H1 (cell line): Measurements from ENCODE around the gene CWH43. TPM values are rescaled to one million over a fixed set of nuclear protein-coding genes. Genes with fewer than 3 reads are reported as not detected.

ENCODE experiments used
- CTCF ChIA-PET: fragments of 300-600 bp; sonication (Branson Sonifier 250); formaldehyde crosslinking; loops from one replicate; lab custom pipeline; 2021; ENCODE audit not compliant: partially characterized antibody; lab: Charles Lee
- POLR2A ChIA-PET: fragments of 300-600 bp; sonication (Branson Sonifier 250); formaldehyde crosslinking; loops from one replicate; lab custom pipeline; 2021; ENCODE audit warnings: inconsistent platforms; ENCODE audit not compliant: partially characterized antibody; lab: Charles Lee
- DNase-seq, 2 experiments: peaks; one replicate each; pipeline versions ENCODE4 v3.0.0 to v3.0.0-alpha.2; 2010 to 2022; ENCODE audit warnings: low spot score in 2 of 2, low read depth in 1 of 2, mixed read lengths in 1 of 2
- FAIRE-seq: peaks from 2 replicates; lab custom pipeline; 2011; peaks lifted over from hg19 to GRCh38; lab: Jason Lieb, UNC
- H2AFZ ChIP-seq: 2 replicates; pipeline ENCODE4 v1.8.1; 2012; ENCODE audit warnings: low read length, inconsistent platforms
- H2AK5ac ChIP-seq: 2 replicates; pipeline ENCODE4 v1.6.1; 2013; ENCODE audit warnings: low read depth, low read length
- H2BK120ac ChIP-seq: replicated peaks from 2 replicates; pipeline ENCODE3; 2013; ENCODE audit warnings: low read depth, low read length, inconsistent platforms
- H2BK12ac ChIP-seq: 2 replicates; pipeline ENCODE4 v1.6.1; 2013; ENCODE audit warnings: low read depth, low read length
- H2BK15ac ChIP-seq: 2 replicates; pipeline ENCODE4 v1.6.1; 2013; ENCODE audit warnings: low read length
- H2BK20ac ChIP-seq: 2 replicates; pipeline ENCODE4 v1.6.1; 2013; ENCODE audit warnings: low read length
- H2BK5ac ChIP-seq: 2 replicates; pipeline ENCODE4 v1.6.1; 2013; ENCODE audit warnings: low read depth, low read length
- H3K14ac ChIP-seq: 2 replicates; pipeline ENCODE4 v1.6.1; 2013; ENCODE audit warnings: inconsistent platforms; ENCODE audit not compliant: insufficient read length
- H3K18ac ChIP-seq: 2 replicates; pipeline ENCODE4 v1.6.1; 2013; ENCODE audit warnings: low read length; ENCODE audit errors: extremely low read depth
- H3K23ac ChIP-seq: 2 replicates; pipeline ENCODE4 v1.6.1; 2013; ENCODE audit warnings: inconsistent platforms; ENCODE audit not compliant: insufficient read length
- H3K23me2 ChIP-seq: 2 replicates; pipeline ENCODE4 v1.6.1; 2013; ENCODE audit warnings: low read depth, low read length
- H3K27ac ChIP-seq: 2 replicates; pipeline ENCODE4 v1.6.1; 2011; ENCODE audit warnings: low read depth, low read length, inconsistent platforms
- H3K27me3 ChIP-seq, 4 experiments: replicated peaks in 1 of 4; 1 replicate in 1 of 4; 2 replicates in 3 of 4; pipeline versions ENCODE4 v1.6.1 to v1.8.1; 2011 to 2013; ENCODE audit warnings: low read length in 3 of 4, mild to moderate bottlenecking in 3 of 4, inconsistent platforms in 2 of 4, mixed read lengths in 2 of 4, moderate library complexity in 1 of 4; ENCODE audit not compliant: control insufficient read depth in 3 of 4, insufficient read depth in 3 of 4; ENCODE audit errors: extremely low read depth in 1 of 4
- H3K36me3 ChIP-seq, 4 experiments: 2 replicates each; pipeline versions ENCODE4 v1.6.1 to v1.8.1; 2011 to 2013; ENCODE audit warnings: mild to moderate bottlenecking in 4 of 4, low read length in 3 of 4, moderate library complexity in 2 of 4, control low read depth in 1 of 4, inconsistent platforms in 1 of 4; ENCODE audit not compliant: insufficient read depth in 4 of 4, control insufficient read depth in 2 of 4
- H3K4ac ChIP-seq: replicated peaks from 2 replicates; pipeline ENCODE3; 2013; ENCODE audit warnings: low read length, low read depth, mixed read lengths, inconsistent platforms; ENCODE audit not compliant: insufficient read length
- H3K4me1 ChIP-seq, 4 experiments: replicated peaks in 1 of 4; 1 replicate in 1 of 4; 2 replicates in 3 of 4; pipeline versions ENCODE4 v1.6.1 to v1.8.1; 2011 to 2013; ENCODE audit warnings: low read length in 3 of 4, inconsistent platforms in 2 of 4, mixed read lengths in 1 of 4; ENCODE audit not compliant: insufficient read depth in 4 of 4, control insufficient read depth in 3 of 4
- H3K4me2 ChIP-seq, 2 experiments: 2 replicates each; pipeline versions ENCODE4 v1.6.1 to v1.8.1; 2011 to 2013; ENCODE audit warnings: low read depth in 2 of 2, low read length in 2 of 2, control low read depth in 1 of 2, inconsistent platforms in 1 of 2, mild to moderate bottlenecking in 1 of 2; ENCODE audit not compliant: insufficient read depth in 1 of 2
- H3K4me3 ChIP-seq, 4 experiments: fragments of 200-600, 300-600 bp in 1 of 4; sonication (generic), shearing (Covaris generic), sonication (Bioruptor Twin) in 1 of 4; 2 replicates each; pipeline versions ENCODE4 v1.5.1 to v1.8.1; 2011 to 2016; ENCODE audit warnings: low read length in 4 of 4, low read depth in 3 of 4, control low read depth in 2 of 4, inconsistent platforms in 2 of 4, mild to moderate bottlenecking in 2 of 4, mixed read lengths in 1 of 4, moderate library complexity in 1 of 4; ENCODE audit not compliant: insufficient read depth in 2 of 4; ENCODE audit errors: extremely low read depth in 1 of 4
- H3K56ac ChIP-seq: replicated peaks from 2 replicates; pipeline ENCODE3; 2013; ENCODE audit warnings: low read depth, mild to moderate bottlenecking, mixed read lengths, low read length, inconsistent platforms; ENCODE audit not compliant: insufficient read length
- H3K79me1 ChIP-seq: 2 replicates; pipeline ENCODE4 v1.6.1; 2013; ENCODE audit warnings: low read depth, low read length, control low read depth
- H3K79me2 ChIP-seq, 2 experiments: 2 replicates each; pipeline versions ENCODE4 v1.6.1 to v1.8.1; 2012 to 2013; ENCODE audit warnings: low read length in 2 of 2, mild to moderate bottlenecking in 2 of 2, inconsistent platforms in 1 of 2; ENCODE audit not compliant: insufficient read depth in 2 of 2, control insufficient read depth in 1 of 2
- H3K9ac ChIP-seq, 4 experiments: replicated peaks in 1 of 4; 1 replicate in 1 of 4; 2 replicates in 3 of 4; pipeline versions ENCODE4 v1.6.1 to v1.8.1; 2011 to 2013; ENCODE audit warnings: low read depth in 3 of 4, low read length in 3 of 4, control low read depth in 2 of 4, mild to moderate bottlenecking in 2 of 4, moderate library complexity in 2 of 4, inconsistent platforms in 1 of 4; ENCODE audit errors: extremely low read depth in 1 of 4
- H3K9me3 ChIP-seq, 2 experiments: 2 replicates each; pipeline versions ENCODE4 v1.6.1 to v1.8.1; 2012 to 2013; ENCODE audit warnings: mild to moderate bottlenecking in 2 of 2, moderate library complexity in 2 of 2, control low read depth in 1 of 2, inconsistent platforms in 1 of 2, low read depth in 1 of 2, low read length in 1 of 2, mixed read lengths in 1 of 2; ENCODE audit not compliant: insufficient read depth in 2 of 2
- H4K20me1 ChIP-seq, 2 experiments: replicated peaks in 1 of 2; 2 replicates each; pipeline versions ENCODE3 to v1.8.1; 2011 to 2013; ENCODE audit warnings: inconsistent platforms in 2 of 2, low read length in 2 of 2, mild to moderate bottlenecking in 1 of 2; ENCODE audit not compliant: insufficient read depth in 2 of 2, control insufficient read depth in 1 of 2
- H4K5ac ChIP-seq: 2 replicates; pipeline ENCODE4 v1.6.1; 2013; ENCODE audit warnings: low read length, low read depth, mixed read lengths, inconsistent platforms; ENCODE audit not compliant: insufficient read length
- H4K8ac ChIP-seq: 2 replicates; pipeline ENCODE4 v1.8.0; 2013; ENCODE audit warnings: mild to moderate bottlenecking, moderate library complexity, low read length, inconsistent platforms; ENCODE audit not compliant: insufficient read depth; ENCODE audit errors: extremely low read depth
- H4K91ac ChIP-seq: replicated peaks from 2 replicates; pipeline ENCODE3; 2013; ENCODE audit warnings: low read length, mixed read lengths, inconsistent platforms; ENCODE audit not compliant: insufficient read length
- BACH1 ChIP-seq: IDR thresholded peaks from 2 replicates; pipeline ENCODE4 v1.6.1; 2012; ENCODE audit warnings: low read length, improper control_type of control experiment
- BCL11A ChIP-seq, 2 experiments: IDR thresholded peaks; one replicate each; pipeline ENCODE4 v1.6.1; 2011; ENCODE audit warnings: low read depth in 2 of 2, low read length in 2 of 2, mild to moderate bottlenecking in 2 of 2
- MAFK ChIP-seq: IDR thresholded peaks from 2 replicates; pipeline ENCODE4 v1.6.1; 2012; ENCODE audit warnings: low read depth, mild to moderate bottlenecking, improper control_type of control experiment, low read length
- POLR2AphosphoS5 ChIP-seq: IDR thresholded peaks from 2 replicates; pipeline ENCODE4 v1.6.1; 2011; ENCODE audit warnings: low read depth, low read length
- RAD21 ChIP-seq, 2 experiments: IDR thresholded peaks in 1 of 2; conservative IDR thresholded peaks in 1 of 2; 2 replicates each; pipeline ENCODE4 v1.6.1; 2011; ENCODE audit warnings: low read depth in 2 of 2, low read length in 2 of 2, improper control_type of control experiment in 1 of 2, inconsistent platforms in 1 of 2, mild to moderate bottlenecking in 1 of 2, moderate library complexity in 1 of 2
- ZNF274 ChIP-seq: IDR thresholded peaks from 2 replicates; pipeline ENCODE4 v1.7.0; 2012; ENCODE audit warnings: low read length, borderline replicate concordance; ENCODE audit errors: extremely low read depth
- WGBS, 2 experiments: shearing (Covaris generic) in 1 of 2; methylation state at CpG; one replicate each; pipeline versions ENCODE4 v1.1.6 to v1.1.7; 2013 to 2015; ENCODE audit warnings: low lambda C conversion rate in 2 of 2, mixed read lengths in 2 of 2, inconsistent platforms in 1 of 2, low coverage in 1 of 2, missing lambda C conversion rate in 1 of 2; ENCODE audit not compliant: insufficient replicate concordance in 2 of 2, insufficient coverage in 1 of 2, insufficient read length in 1 of 2; ENCODE audit errors: extremely low coverage in 1 of 2, missing lambda C conversion rate in 1 of 2; 5-methylcytosine and 5-hydroxymethylcytosine counted together
- polyA plus RNA-seq, 7 experiments: library from polyadenylated mRNA; depleted of rRNA in 3 of 7; stranded (reverse) in 5 of 7; unstranded in 2 of 7; fragments of >200 nt in 5 of 7; fragments of 200-250 nt in 2 of 7; gene quantifications; 1 replicate in 5 of 7; 2 replicates in 1 of 7; 4 replicates in 1 of 7; pipeline versions ENCODE4 v1.2.1 to v1.2.3, GENCODE V29; 2011 to 2013; ENCODE audit warnings: missing spikeins in 2 of 7, mixed read lengths in 2 of 7
- total RNA-seq: library from RNA; stranded (reverse); fragmentation: NEBNext Ultra II Directional; extraction: Animal tissue kit (Norgen Biotek cat#: 25700); gene quantifications from 2 replicates; pipeline ENCODE4 v1.2.1, GENCODE V29; 2021
- TF ChIP-seq, protein P1 (sequence below): IDR thresholded peaks from 2 replicates; pipeline ENCODE4 v1.6.1; 2011; ENCODE audit warnings: low read length, improper control_type of control experiment
- TF ChIP-seq, protein P2 (sequence below), 3 experiments: IDR thresholded peaks; 1 replicate in 2 of 3; 2 replicates in 1 of 3; pipeline versions ENCODE4 v1.5.1 to v1.6.1; 2011; ENCODE audit warnings: low read length in 3 of 3, mild to moderate bottlenecking in 3 of 3, inconsistent platforms in 2 of 3, low read depth in 1 of 3, moderate library complexity in 1 of 3; ENCODE audit not compliant: insufficient read depth in 1 of 3; ENCODE audit errors: control extremely low read depth in 1 of 3
- TF ChIP-seq, protein P3 (sequence below): IDR thresholded peaks from 2 replicates; pipeline ENCODE4 v1.6.1; 2011; ENCODE audit warnings: low read depth, mild to moderate bottlenecking, low read length; ENCODE audit not compliant: insufficient read depth

Gene CWH43
- total and polyA plus RNA-seq, 2 of the 8 experiments (the other 6 are each of a cell fraction or from before 2014, with no cell fraction given) = not detected

DNA sequence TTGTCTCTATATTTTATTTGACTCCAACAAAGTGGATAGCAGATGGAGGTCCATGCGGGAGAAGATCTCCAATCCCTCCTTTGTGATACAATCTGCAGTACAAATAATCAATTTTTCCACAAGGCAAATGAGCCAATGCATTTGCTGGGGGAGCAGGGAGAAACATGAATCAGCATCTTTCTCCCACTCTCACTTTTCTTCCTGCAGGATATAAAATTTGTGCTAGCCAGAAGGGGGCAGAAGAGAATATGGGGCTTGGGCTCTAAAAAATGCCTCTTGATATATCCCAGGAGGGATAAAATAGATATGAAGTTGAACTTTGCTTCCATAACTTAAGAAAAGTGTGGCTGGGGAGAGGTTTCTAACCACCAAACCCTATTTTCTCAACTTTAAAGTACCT lies 38.3 kb upstream of the CWH43 start:
- Histone ChIP-seq H4K20me1 (no peaks in the 10 kb centered on the region), H3K79me2 (no peaks in the 10 kb centered on the region), H3K36me3 (no peaks in the 10 kb centered on the region), H3K79me1 (no peaks in the 10 kb centered on the region), H3K27me3 (no peaks in the 10 kb centered on the region), H4K91ac (no peak overlapping the region), H4K8ac (no peak overlapping the region), H2AK5ac (no peak overlapping the region), H3K9me3 (peaks cover 0 to 4% of the 10 kb centered on the region in 2 experiments; a peak in 1 of 4 replicates), H3K56ac (no peak overlapping the region), H3K14ac (no peak overlapping the region), H3K23ac (no peak overlapping the region), H3K4me1 (peaks cover 0 to 5% (median 2%) of the 10 kb centered on the region in 4 experiments; a peak in 3 of 7 replicates), H3K23me2 (no peaks in the 10 kb centered on the region), H3K4me3 (no peak overlapping the region), H3K4me2 (no peak overlapping the region), H4K5ac (no peak overlapping the region), H2BK20ac (no peak overlapping the region), H3K9ac (no peak overlapping the region), H3K18ac (no peak overlapping the region), H3K27ac (no peak overlapping the region), H2BK12ac (no peak overlapping the region), H2AFZ (no peak overlapping the region), H2BK120ac (no peak overlapping the region), H3K4ac (no peak overlapping the region), H2BK15ac (no peak overlapping the region), H2BK5ac (no peak overlapping the region)
- POLR2A ChIA-PET = no interaction called here
- no peak for FAIRE-seq
- no peak for DNase-seq
- TF ChIP-seq BACH1 (peak; percentile 93), RAD21 (IDR thresholded peaks at IDR 0.05 in 1 of 2, conservative IDR thresholded peaks at IDR 0.05 in 1 of 2; ENCODE audit: low read depth in 2 of 2, low read length in 2 of 2) (peak; percentile 20 to 38; a peak in 1 of 4 replicates), MAFK (peak; percentile 78), ZNF274 (no peak), POLR2AphosphoS5 (no peak), BCL11A (IDR thresholded peaks at IDR 0.05; ENCODE audit: low read depth in 2 of 2, low read length in 2 of 2) (no peak)
- TF ChIP-seq, protein P1, sequence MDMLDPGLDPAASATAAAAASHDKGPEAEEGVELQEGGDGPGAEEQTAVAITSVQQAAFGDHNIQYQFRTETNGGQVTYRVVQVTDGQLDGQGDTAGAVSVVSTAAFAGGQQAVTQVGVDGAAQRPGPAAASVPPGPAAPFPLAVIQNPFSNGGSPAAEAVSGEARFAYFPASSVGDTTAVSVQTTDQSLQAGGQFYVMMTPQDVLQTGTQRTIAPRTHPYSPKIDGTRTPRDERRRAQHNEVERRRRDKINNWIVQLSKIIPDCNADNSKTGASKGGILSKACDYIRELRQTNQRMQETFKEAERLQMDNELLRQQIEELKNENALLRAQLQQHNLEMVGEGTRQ = no peak
- TF ChIP-seq, protein P2, sequence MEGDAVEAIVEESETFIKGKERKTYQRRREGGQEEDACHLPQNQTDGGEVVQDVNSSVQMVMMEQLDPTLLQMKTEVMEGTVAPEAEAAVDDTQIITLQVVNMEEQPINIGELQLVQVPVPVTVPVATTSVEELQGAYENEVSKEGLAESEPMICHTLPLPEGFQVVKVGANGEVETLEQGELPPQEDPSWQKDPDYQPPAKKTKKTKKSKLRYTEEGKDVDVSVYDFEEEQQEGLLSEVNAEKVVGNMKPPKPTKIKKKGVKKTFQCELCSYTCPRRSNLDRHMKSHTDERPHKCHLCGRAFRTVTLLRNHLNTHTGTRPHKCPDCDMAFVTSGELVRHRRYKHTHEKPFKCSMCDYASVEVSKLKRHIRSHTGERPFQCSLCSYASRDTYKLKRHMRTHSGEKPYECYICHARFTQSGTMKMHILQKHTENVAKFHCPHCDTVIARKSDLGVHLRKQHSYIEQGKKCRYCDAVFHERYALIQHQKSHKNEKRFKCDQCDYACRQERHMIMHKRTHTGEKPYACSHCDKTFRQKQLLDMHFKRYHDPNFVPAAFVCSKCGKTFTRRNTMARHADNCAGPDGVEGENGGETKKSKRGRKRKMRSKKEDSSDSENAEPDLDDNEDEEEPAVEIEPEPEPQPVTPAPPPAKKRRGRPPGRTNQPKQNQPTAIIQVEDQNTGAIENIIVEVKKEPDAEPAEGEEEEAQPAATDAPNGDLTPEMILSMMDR (IDR thresholded peaks at IDR 0.05; ENCODE audit: control extremely low read depth in 1 of 3, insufficient read depth in 1 of 3, low read depth in 1 of 3, low read length in 3 of 3) = peak in 2 of 3 experiments; percentile 27 to 33; a peak in 2 of 4 replicates
- TF ChIP-seq, protein P3, sequence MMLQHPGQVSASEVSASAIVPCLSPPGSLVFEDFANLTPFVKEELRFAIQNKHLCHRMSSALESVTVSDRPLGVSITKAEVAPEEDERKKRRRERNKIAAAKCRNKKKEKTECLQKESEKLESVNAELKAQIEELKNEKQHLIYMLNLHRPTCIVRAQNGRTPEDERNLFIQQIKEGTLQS = no peak
- WGBS, 2 experiments = 85% methylated on average over 1 of the region's 1 CpG; no CpG with 5 or more reads in 1 of the 2 experiments
- CTCF ChIA-PET = interaction anchor here (1.1 to 4.0 kb wide), 3 partner anchors 11 to 18 kb away, joined by 3 to 26 read pairs (median 3); no protein-coding TSS in a partner anchor
